Measurements from ENCODE around the gene TSBP1.
"Not testable (repeated sequence)": the region's sequence is repeated elsewhere in the genome, so short reads cannot be mapped to it uniquely, and the experiment has no call there.

The TSBP1 gene

GRCh38 chr6:32288426-32288825, 83.3 kb downstream of the TSBP1 start:
- no peak for DNase-seq (ENCODE audit: low read depth)

DNA sequence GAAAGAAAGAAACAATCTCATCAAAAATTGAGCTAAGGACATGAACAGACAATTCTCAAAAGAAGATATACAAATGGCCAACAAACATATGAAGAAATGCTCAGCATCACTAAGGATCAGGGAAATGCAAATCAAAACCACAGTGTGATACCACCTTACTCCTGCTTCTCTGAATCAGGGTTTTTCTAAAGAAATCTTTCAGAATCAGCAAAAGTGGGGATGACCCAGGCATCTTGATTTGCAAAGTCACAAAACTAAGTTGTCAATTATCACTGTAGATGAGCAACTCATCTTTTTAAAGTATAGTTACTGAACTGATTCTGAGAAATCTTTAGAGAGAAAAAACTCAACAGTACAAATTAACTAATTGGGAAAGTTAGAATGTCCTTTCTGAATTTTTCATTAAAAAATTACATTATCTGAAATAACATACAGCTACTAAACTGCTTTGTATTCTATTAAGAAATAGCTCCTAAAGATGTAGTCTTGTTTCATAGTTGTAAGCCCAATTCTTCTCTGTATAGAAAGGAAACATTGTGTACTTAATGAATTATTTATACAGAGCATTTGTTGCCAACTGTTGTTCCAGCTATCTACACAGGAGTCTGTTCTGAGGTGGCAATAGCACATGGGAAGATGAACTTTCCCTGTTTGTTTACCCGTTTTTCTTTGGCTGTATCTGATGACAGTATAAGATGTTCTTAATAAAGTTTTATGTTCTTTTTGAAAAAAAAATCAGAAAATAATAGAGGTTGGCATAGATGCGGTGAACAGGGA, 97.7 kb downstream of the TSBP1 start:
- not testable (repeated sequence) for DNase-seq (ENCODE audit: low read depth)

DNA sequence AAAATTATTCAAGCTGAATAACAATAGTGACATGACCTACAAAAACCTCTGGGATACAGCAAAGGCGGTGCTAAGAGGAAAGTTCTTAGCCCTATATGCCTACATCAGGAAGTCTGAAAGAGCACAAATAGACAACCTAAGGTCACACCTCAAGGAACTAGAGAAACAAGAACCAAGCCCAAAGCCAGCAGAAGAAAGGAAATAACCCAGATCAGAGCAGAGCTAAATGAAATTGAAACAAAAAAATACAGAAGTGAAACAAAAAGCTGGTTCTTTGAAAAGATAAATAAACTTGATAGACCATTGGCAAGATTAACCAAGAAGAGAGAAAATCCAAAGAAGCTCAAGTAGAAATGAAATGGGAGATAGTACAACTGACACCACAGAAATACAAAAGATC, 100.3 kb downstream of the TSBP1 start:
- DNase-seq (ENCODE audit: low read depth) = no peak

DNA sequence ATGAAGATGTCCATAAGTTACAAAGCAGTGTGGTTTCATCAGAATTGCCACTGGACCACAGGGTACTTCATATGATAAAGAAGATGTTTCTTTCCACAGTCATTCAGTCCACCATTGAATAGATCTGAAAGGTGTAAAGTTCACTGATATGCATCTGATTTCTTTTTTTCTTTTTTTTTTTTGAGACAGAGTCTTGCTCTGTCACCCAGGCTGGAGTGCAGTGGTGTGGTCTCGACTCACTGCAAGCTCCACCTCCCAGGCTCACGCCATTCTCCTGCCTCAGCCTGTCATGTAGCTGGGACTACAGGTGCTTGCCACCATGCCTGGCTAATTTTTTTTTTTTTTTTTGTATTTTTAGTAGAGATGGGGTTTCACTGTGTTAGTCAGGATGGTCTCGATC, 103.2 kb downstream of the TSBP1 start:
- not testable (repeated sequence) for DNase-seq (ENCODE audit: low read depth)

DNA sequence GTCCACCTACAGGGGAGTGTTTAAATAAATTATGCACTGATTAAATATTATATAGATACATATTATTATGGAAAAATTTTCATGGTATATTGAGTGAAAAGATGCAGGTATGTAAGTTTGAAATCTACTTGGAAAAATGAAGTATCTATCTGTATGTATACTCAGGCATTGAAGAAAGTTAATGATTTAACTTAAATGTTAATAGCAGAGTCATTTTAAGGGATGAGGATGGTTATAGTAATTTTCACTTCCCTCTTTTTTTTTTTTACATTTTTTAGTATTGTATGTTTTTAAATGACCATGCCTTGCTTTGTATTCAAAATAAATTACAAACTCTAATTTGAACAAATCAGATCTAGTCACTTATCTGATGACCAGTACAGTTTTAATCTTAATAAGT, 104.7 kb downstream of the TSBP1 start:
- DNase-seq (ENCODE audit: low read depth) = no peak

DNA sequence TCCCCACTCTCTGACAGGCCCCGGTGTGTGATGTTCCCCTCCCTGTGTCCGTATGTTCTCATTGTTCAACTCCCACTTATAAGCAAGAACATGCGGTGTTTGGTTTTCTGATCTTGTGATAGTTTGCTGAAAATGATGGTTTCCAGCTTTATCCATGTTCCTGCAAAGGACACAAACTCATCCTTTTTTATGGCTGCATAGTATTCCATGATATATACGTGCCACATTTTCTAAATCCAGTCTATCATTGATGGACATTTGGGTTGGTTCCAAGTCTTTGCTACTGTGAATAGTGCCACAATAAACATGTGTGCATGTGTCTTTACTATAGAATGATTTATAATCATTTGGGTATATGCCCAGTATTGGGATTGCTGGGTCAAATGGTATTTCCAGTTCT, 114.4 kb downstream of the TSBP1 start:
- not testable (repeated sequence) for DNase-seq (ENCODE audit: low read depth)

- peak; percentile 90 for DNase-seq (ENCODE audit: low read depth)
Measured at GRCh38 chr6:32255199-32256153, 116.2 kb downstream of the TSBP1 start.

- DNase-seq (ENCODE audit: low read depth) = peak; percentile 1
Measured at GRCh38 chr6:32254761-32255198, 116.9 kb downstream of the TSBP1 start.

DNA sequence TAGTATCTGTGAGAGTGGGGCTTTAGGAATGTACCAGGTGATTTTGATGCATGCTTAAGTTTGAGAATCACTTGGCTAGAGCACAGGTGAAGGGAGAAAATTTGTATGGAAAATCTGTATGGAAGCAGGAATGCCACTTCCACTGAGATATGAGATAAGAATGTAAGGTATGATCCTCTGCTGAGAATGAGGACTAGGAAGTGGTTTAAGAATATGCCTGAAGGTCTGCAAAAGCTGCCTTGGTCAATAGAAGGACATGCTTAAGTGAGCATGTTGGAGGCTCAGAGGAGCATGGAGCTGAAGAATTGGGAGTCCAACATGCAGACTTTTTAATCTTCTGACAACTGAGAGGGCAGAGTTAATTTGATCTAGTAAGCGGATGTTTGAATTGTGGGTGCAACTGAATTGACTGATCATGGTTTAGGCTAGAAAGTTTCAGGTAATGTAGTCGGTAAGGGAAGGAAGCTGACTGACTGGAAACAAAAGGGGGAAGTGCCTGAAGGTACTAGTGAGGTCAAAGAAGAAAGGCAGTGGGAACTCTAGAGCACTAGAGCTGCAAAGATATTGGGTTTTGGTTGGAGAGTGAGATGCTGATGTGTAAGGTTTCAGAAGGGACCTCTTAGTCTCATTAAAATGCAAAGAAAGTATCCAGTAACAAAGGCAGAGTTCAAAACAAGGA, 119.2 kb downstream of the TSBP1 start:
- no peak for DNase-seq (ENCODE audit: low read depth)

DNA sequence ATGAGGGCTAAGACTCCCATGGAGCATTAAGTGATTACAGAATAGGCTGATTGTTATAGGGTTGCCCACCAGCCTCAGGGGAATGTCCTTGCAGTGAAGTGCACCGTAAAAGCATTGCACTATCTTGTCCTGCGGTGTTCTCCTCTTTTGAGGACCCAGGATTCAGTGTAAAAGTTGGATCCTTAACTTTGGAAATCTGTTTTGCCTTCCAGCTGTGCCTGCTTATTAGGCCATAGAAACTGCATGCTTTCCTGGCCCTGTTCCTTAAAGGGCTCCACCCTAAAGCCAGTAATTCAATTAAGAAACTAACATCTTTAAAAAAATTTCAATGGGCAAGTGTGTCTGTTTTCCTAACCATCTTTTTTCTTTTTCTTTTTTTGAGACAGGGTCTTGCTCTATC, 122.4 kb downstream of the TSBP1 start:
- no peak for DNase-seq (ENCODE audit: low read depth)

GRCh38 chr6:32247401-32247800, 124.3 kb downstream of the TSBP1 start:
- no peak for DNase-seq (ENCODE audit: low read depth)

GRCh38 chr6:32244946-32245398, 126.7 kb downstream of the TSBP1 start:
- peak; percentile 78 for DNase-seq (ENCODE audit: low read depth)

GRCh38 chr6:32244270-32244669, 127.4 kb downstream of the TSBP1 start:
- peak; percentile 49 for DNase-seq (ENCODE audit: low read depth)

Measured in amniotic epithelial cell (primary cell).